ENCODE data around the gene MPZ. TPM values are rescaled to one million over a fixed set of nuclear protein-coding genes. Genes with fewer than 3 reads are reported as not detected.
"Not testable (repeated sequence)": the region's sequence is repeated elsewhere in the genome, so short reads cannot be mapped to it uniquely, and the experiment has no call there.

The MPZ gene
- total RNA-seq, 1 donor from 2014 or later: 4,832 TPM

GRCh38 chr1:161260376-161261260, 49.1 kb downstream of the MPZ start:
- intact Hi-C loops (cut with DNase I): no loop called here

GRCh38 chr1:161259765-161260164, 50.0 kb downstream of the MPZ start:
- intact Hi-C loops (cut with DNase I): no loop called here
- DNase-seq (ENCODE audit: low spot score) (no peak), ATAC-seq (no peak)

More at GRCh38 chr1:161260376-161261260, 49.1 kb downstream of the MPZ start:
- DNase-seq (ENCODE audit: low spot score) (no peak), ATAC-seq (no peak)

GRCh38 chr1:161259345-161259702, 50.4 kb downstream of the MPZ start:
- intact Hi-C loops (cut with DNase I): no loop called here
- no peak for DNase-seq (ENCODE audit: low spot score)
- no peak for ATAC-seq

- ATAC-seq (peak; percentile 70), DNase-seq (ENCODE audit: low spot score) (peak; percentile 63)
- intact Hi-C loops (cut with DNase I): no loop called here
Observed at GRCh38 chr1:161258439-161259344, 51.1 kb downstream of the MPZ start, which contains the start of gene PCP4L1. Gene PCP4L1, plus strand, starts transcription at chr1:161258745. Its CDS starts 230 bp downstream, at chr1:161258975.

GRCh38 chr1:161257109-161257508, 52.7 kb downstream of the MPZ start:
- intact Hi-C loops (cut with DNase I): not testable (repeated sequence)

GRCh38 chr1:161255955-161256520, 53.7 kb downstream of the MPZ start:
- intact Hi-C loops (cut with DNase I); DNase-seq (ENCODE audit: low spot score); ATAC-seq: not testable (repeated sequence)

More at GRCh38 chr1:161257109-161257508, 52.7 kb downstream of the MPZ start:
- DNase-seq (ENCODE audit: low spot score); ATAC-seq: not testable (repeated sequence)

GRCh38 chr1:161255302-161255701, 54.5 kb downstream of the MPZ start:
- DNase-seq (ENCODE audit: low spot score); ATAC-seq; intact Hi-C loops (cut with DNase I): not testable (repeated sequence)

Other genes starting within 250 kb of the MPZ start
- gene ARHGAP30, start 240.1 kb downstream of the MPZ start, total RNA-seq: 13.7 TPM
- 0.09 TPM for gene NECTIN4, start 220.4 kb downstream of the MPZ start, total RNA-seq
- gene KLHDC9, start 211.6 kb downstream of the MPZ start, total RNA-seq: 6.6 TPM
- gene PFDN2, start 191.9 kb downstream of the MPZ start, total RNA-seq: 57.0 TPM
- 38.0 TPM for gene NIT1, start 191.9 kb downstream of the MPZ start, total RNA-seq
- 34.3 TPM for gene DEDD, start 177.3 kb downstream of the MPZ start, total RNA-seq
- 70.4 TPM for gene UFC1, start 156.0 kb downstream of the MPZ start, total RNA-seq
- 23.5 TPM for gene USP21, start 150.5 kb downstream of the MPZ start, total RNA-seq
- 25.0 TPM for gene PPOX, start 143.5 kb downstream of the MPZ start, total RNA-seq
- 21.0 TPM for gene B4GALT3, start 132.5 kb downstream of the MPZ start, total RNA-seq
- 75.9 TPM for gene ADAMTS4, start 110.9 kb downstream of the MPZ start, total RNA-seq
- gene NDUFS2, start 107.6 kb downstream of the MPZ start, total RNA-seq: 76.5 TPM
- gene FCER1G, start 94.7 kb downstream of the MPZ start, total RNA-seq: 43.9 TPM
- gene APOA2, start 86.3 kb downstream of the MPZ start, total RNA-seq: not detected
- 11.0 TPM for gene TOMM40L, start 83.9 kb downstream of the MPZ start, total RNA-seq
- gene NR1I3, start 71.8 kb downstream of the MPZ start, total RNA-seq: not detected
- 0.89 TPM for gene PCP4L1, start 51.2 kb downstream of the MPZ start, total RNA-seq
- 124 TPM for gene SDHC, start 4.4 kb upstream of the MPZ start, total RNA-seq
- gene CFAP126, start 57.9 kb upstream of the MPZ start, total RNA-seq: 0.49 TPM
- 100 TPM for gene FCGR2A, start 195.5 kb upstream of the MPZ start, total RNA-seq
- gene HSPA6, start 214.6 kb upstream of the MPZ start, total RNA-seq: 13.4 TPM
- 48.8 TPM for gene FCGR3A, start 239.8 kb upstream of the MPZ start, total RNA-seq

All from sciatic nerve (tissue), 2 donors.